ENCODE data around the gene NIFK. TPM values are rescaled to one million over a fixed set of nuclear protein-coding genes. Genes with fewer than 3 reads are reported as not detected.
A peak's percentile ranks its signal among the peaks of the same experiment; 100 is the strongest.
"Not testable (repeated sequence)": the region's sequence is repeated elsewhere in the genome, so short reads cannot be mapped to it uniquely, and the experiment has no call there.

Gene NIFK
- total and polyA plus RNA-seq, 2 donors (not counting 3 experiments of a cell fraction or from before 2014, with no cell fraction given), result 10.7 to 59.7 TPM

DNA sequence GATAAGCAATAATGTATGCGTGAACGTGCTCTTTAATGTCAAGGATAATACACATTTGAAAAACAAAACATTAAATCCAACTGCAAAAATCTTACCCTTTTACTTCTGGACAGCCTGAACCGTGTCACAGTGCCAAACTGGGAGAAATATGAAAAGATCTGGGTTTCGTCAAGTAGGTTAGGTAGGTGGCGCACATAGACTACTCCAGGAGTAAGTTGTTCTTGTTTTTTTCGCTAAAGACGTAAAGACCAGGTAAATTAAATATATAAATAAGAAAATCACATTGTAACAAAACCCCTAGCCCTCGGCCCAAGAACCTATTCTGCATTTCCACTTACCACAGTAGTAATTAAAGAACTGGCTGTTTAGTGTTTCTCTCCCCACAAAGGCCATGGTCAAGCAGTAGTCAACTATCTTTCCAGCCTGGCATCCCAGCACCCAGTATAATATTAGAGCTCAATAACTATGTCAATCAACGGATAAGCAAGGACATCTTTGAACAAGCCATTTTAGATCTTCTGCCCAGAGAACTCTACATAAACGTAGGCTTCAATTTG is 1.1 kb downstream of the NIFK start:
- Histone ChIP-seq H2AFZ (ENCODE audit: low read depth, low read length) (peak overlapping the region; percentile 15), H3K79me2 (ENCODE audit: control insufficient read depth, insufficient read depth, low read length) (peaks cover 22% of the 10 kb centered on the region), H3K27ac (ENCODE audit: insufficient read depth, low read depth, low read length) (peak overlapping the region; percentile 59)

GRCh38 chr2:121734544-121734943 is 2.1 kb downstream of the NIFK start:
- H4K20me1 ChIP-seq (replicated peaks; ENCODE audit: control insufficient read depth, extremely low read depth, insufficient read depth, low read length); H3K4me3 ChIP-seq (replicated peaks in 1 of 3; ENCODE audit: insufficient read depth in 1 of 3, low read depth in 1 of 3, low read length in 3 of 3); DNase-seq (ENCODE audit: low read depth, low spot score); CTCF ChIA-PET; H3K4me1 ChIP-seq (ENCODE audit: control insufficient read depth, extremely low read depth, insufficient read depth, low read length); FAIRE-seq; H3K9ac ChIP-seq (replicated peaks; ENCODE audit: extremely low read depth, insufficient read depth, low read length); BruUV-seq (replicated peaks); H3K27ac ChIP-seq (ENCODE audit: insufficient read depth, low read depth, low read length); dilution Hi-C loops (cut with MboI; ENCODE audit: extremely low pct_ligation_motif_present, low sequenced_read_pairs); H2AFZ ChIP-seq (ENCODE audit: low read depth, low read length); H3K27me3 ChIP-seq (ENCODE audit: control insufficient read depth in 2 of 2, insufficient read depth in 2 of 2, low read length in 2 of 2); intact Hi-C loops (cut with micrococcal nuclease); H3K9me1 ChIP-seq (replicated peaks; ENCODE audit: control insufficient read depth, extremely low read depth, insufficient read depth, low read length); H3K9me3 ChIP-seq (replicated peaks; ENCODE audit: control insufficient read depth, insufficient read depth, low read length): not testable (repeated sequence)
- POLR2A ChIA-PET, result interaction anchor here (2.5 kb wide), 1 partner anchor 204 kb away, joined by 19 read pairs; the partner anchor contains the start of gene RNU4ATAC
- H3K4me2 ChIP-seq (ENCODE audit: insufficient read depth, low read length), result peak overlapping the region; percentile 94
- H3K36me3 ChIP-seq (ENCODE audit: control insufficient read depth in 2 of 2, extremely low read depth in 1 of 2, insufficient read depth in 2 of 2, low read length in 2 of 2), result peaks cover 7 to 10% of the 10 kb centered on the region in 2 experiments
- H3K79me2 ChIP-seq (ENCODE audit: control insufficient read depth, insufficient read depth, low read length), result peaks cover 22% of the 10 kb centered on the region

More for the DNA sequence above, 1.1 kb downstream of the NIFK start:
- H3K4me2 ChIP-seq (ENCODE audit: insufficient read depth, low read length), result peak overlapping the region; percentile 94
- H3K27me3 ChIP-seq (ENCODE audit: control insufficient read depth in 2 of 2, insufficient read depth in 2 of 2, low read length in 2 of 2), result no peaks in the 10 kb centered on the region
- no peaks in the 10 kb centered on the region for H3K9me3 ChIP-seq (replicated peaks; ENCODE audit: control insufficient read depth, insufficient read depth, low read length)
- H3K9me1 ChIP-seq (replicated peaks; ENCODE audit: control insufficient read depth, extremely low read depth, insufficient read depth, low read length), result no peaks in the 10 kb centered on the region
- peaks cover 7 to 8% of the 10 kb centered on the region in 2 experiments for H3K36me3 ChIP-seq (ENCODE audit: control insufficient read depth in 2 of 2, extremely low read depth in 1 of 2, insufficient read depth in 2 of 2, low read length in 2 of 2)
- H3K9ac ChIP-seq (replicated peaks; ENCODE audit: extremely low read depth, insufficient read depth, low read length), result peak overlapping the region; percentile 92
- peaks cover 9% of the 10 kb centered on the region for H3K4me1 ChIP-seq (ENCODE audit: control insufficient read depth, extremely low read depth, insufficient read depth, low read length)
- BruUV-seq (replicated peaks), result no TSS peak
- dilution Hi-C loops (cut with MboI; ENCODE audit: extremely low pct_ligation_motif_present, low sequenced_read_pairs), result no loop called here
- TF ChIP-seq, protein P1, sequence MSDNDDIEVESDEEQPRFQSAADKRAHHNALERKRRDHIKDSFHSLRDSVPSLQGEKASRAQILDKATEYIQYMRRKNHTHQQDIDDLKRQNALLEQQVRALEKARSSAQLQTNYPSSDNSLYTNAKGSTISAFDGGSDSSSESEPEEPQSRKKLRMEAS (IDR thresholded peaks at IDR 0.05; ENCODE audit: insufficient read depth, insufficient read length), result no peak
- TF ChIP-seq EZH2 (IDR thresholded peaks at IDR 0.05; ENCODE audit: borderline replicate concordance, low read depth, low read length, severe bottlenecking) (no peak), POLR2AphosphoS5 (IDR thresholded peaks at IDR 0.05; ENCODE audit: insufficient read depth, low read depth, low read length) (no peak), POLR2A (IDR thresholded peaks at IDR 0.05; ENCODE audit: low read depth, low read length) (no peak), GATA2 (IDR thresholded peaks at IDR 0.05; ENCODE audit: insufficient read depth, insufficient read length, low read depth, low read length) (no peak), MYC (IDR thresholded peaks at IDR 0.05; ENCODE audit: low read depth, low read length) (no peak), JUN (IDR thresholded peaks at IDR 0.05; ENCODE audit: borderline replicate concordance, insufficient read depth, insufficient read length, low read depth) (no peak), FOS (IDR thresholded peaks at IDR 0.05; ENCODE audit: borderline replicate concordance, insufficient read depth, low read length) (no peak)
- TF ChIP-seq, protein P2, sequence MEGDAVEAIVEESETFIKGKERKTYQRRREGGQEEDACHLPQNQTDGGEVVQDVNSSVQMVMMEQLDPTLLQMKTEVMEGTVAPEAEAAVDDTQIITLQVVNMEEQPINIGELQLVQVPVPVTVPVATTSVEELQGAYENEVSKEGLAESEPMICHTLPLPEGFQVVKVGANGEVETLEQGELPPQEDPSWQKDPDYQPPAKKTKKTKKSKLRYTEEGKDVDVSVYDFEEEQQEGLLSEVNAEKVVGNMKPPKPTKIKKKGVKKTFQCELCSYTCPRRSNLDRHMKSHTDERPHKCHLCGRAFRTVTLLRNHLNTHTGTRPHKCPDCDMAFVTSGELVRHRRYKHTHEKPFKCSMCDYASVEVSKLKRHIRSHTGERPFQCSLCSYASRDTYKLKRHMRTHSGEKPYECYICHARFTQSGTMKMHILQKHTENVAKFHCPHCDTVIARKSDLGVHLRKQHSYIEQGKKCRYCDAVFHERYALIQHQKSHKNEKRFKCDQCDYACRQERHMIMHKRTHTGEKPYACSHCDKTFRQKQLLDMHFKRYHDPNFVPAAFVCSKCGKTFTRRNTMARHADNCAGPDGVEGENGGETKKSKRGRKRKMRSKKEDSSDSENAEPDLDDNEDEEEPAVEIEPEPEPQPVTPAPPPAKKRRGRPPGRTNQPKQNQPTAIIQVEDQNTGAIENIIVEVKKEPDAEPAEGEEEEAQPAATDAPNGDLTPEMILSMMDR (IDR thresholded peaks at IDR 0.05; ENCODE audit: extremely low read depth in 1 of 2, insufficient read depth in 1 of 2, low read depth in 1 of 2, low read length in 2 of 2), result no peak
- CTCF ChIA-PET, result interaction anchor here (1.0 to 3.1 kb wide), 4 partner anchors 8 to 640 kb away, joined by 3 to 23 read pairs (median 6); partner anchors contain the start of gene RNU4ATAC
- intact Hi-C loops (cut with micrococcal nuclease), result loop anchor here (1.0 to 5.0 kb wide), 2 partner anchors 204 to 333 kb away; no protein-coding TSS in a partner anchor
- peaks cover 2% of the 10 kb centered on the region for H4K20me1 ChIP-seq (replicated peaks; ENCODE audit: control insufficient read depth, extremely low read depth, insufficient read depth, low read length)
- FAIRE-seq (peak; percentile 40), DNase-seq (ENCODE audit: low read depth, low spot score) (peak; percentile 34)
- POLR2A ChIA-PET, result interaction anchor here (0.6 to 2.5 kb wide), 2 partner anchors 15 to 205 kb away, joined by 5 to 19 read pairs; partner anchors contain the start of gene RNU4ATAC
- H3K4me3 ChIP-seq (replicated peaks in 1 of 3; ENCODE audit: insufficient read depth in 1 of 3, low read depth in 1 of 3, low read length in 3 of 3), result peak overlapping the region; percentile 91 to 100 (median 99)

Data from endothelial cell of umbilical vein (primary cell).